Ureter (tissue), 1 donor: ENCODE data around the gene CD300LG. TPM values are rescaled to one million over a fixed set of nuclear protein-coding genes. Genes with fewer than 3 reads are reported as not detected.
A peak's percentile ranks its signal among the peaks of the same experiment; 100 is the strongest.
"Not testable (repeated sequence)": the region's sequence is repeated elsewhere in the genome, so short reads cannot be mapped to it uniquely, and the experiment has no call there.

Experiments used
- DNase-seq: peaks from one replicate; pipeline ENCODE4 v3.0.0-alpha.2; 2020; ENCODE audit warnings: low spot score
- total RNA-seq: library from RNA; stranded (reverse); gene quantifications from one replicate; pipeline ENCODE4 v1.2.4, GENCODE V29; 2023
- donor health status: DM: yes; HTN: yes; CAD: no.

The CD300LG gene
- total RNA-seq, 1 donor from 2014 or later = 1.4 TPM

- peak; percentile 72 for DNase-seq
Measured at GRCh38 chr17:43823350-43824084, 23.5 kb upstream of the CD300LG start.

- no peak for DNase-seq
Measured at GRCh38 chr17:43825567-43825966, 21.4 kb upstream of the CD300LG start.

GRCh38 chr17:43826206-43826605 lies 20.8 kb upstream of the CD300LG start:
- DNase-seq = no peak

GRCh38 chr17:43827596-43827995 lies 19.4 kb upstream of the CD300LG start:
- DNase-seq = no peak

- no peak for DNase-seq
Measured at GRCh38 chr17:43829738-43830137, 17.2 kb upstream of the CD300LG start.

GRCh38 chr17:43830510-43831140 lies 16.4 kb upstream of the CD300LG start:
- no peak for DNase-seq

- DNase-seq = no peak
Measured at GRCh38 chr17:43831633-43832032, 15.3 kb upstream of the CD300LG start.

- DNase-seq = no peak
Measured at GRCh38 chr17:43832168-43832975, 14.6 kb upstream of the CD300LG start.

- DNase-seq = peak; percentile 51
Measured at GRCh38 chr17:43832976-43833829, 13.8 kb upstream of the CD300LG start, which contains the start of gene MPP3. Gene MPP3, minus strand, starts transcription at chr17:43833146. Its CDS starts 1,240 bp downstream, at chr17:43831906.

GRCh38 chr17:43834106-43834505 lies 12.9 kb upstream of the CD300LG start:
- no peak for DNase-seq

- DNase-seq = no peak
Measured at GRCh38 chr17:43839670-43840108, 7.3 kb upstream of the CD300LG start.

GRCh38 chr17:43840814-43841213 lies 6.2 kb upstream of the CD300LG start:
- no peak for DNase-seq

- DNase-seq = no peak
Measured at GRCh38 chr17:43841282-43841681, 5.7 kb upstream of the CD300LG start.

- DNase-seq = not testable (repeated sequence)
Measured at GRCh38 chr17:43842091-43842974, 4.6 kb upstream of the CD300LG start.

GRCh38 chr17:43842975-43843325 lies 4.0 kb upstream of the CD300LG start:
- no peak for DNase-seq

GRCh38 chr17:43844241-43844640 lies 2.7 kb upstream of the CD300LG start:
- DNase-seq = no peak

- DNase-seq = no peak
Measured at GRCh38 chr17:43845766-43846165, 1.2 kb upstream of the CD300LG start.

- peak; percentile 87 for DNase-seq
Measured at GRCh38 chr17:43846221-43846712, 709 bp upstream of the CD300LG start.

GRCh38 chr17:43848601-43849000 lies 1.6 kb downstream of the CD300LG start:
- no peak for DNase-seq

GRCh38 chr17:43849116-43849515 lies 2.1 kb downstream of the CD300LG start:
- no peak for DNase-seq
